Mucosa of descending colon (tissue), 3 donors: ENCODE data around the gene RSU1. TPM values are rescaled to one million over a fixed set of nuclear protein-coding genes. Genes with fewer than 3 reads are reported as not detected.

Source experiments
- ATAC-seq: fragments of 200-7000 bp; cut with Tn5 transposase; one replicate; pipeline ENCODE4 v1.9.1; 2020; ENCODE audit warnings: mild to moderate bottlenecking, moderate library complexity
- DNase-seq, 3 donors: peaks; one replicate each; pipeline ENCODE4 v3.0.0-alpha.2; 2020
- H3K36me3 ChIP-seq: fragments of 200-600 bp; one replicate; pipeline ENCODE4 v1.8.0; 2021; ENCODE audit warnings: low read depth, mild to moderate bottlenecking
- H3K4me1 ChIP-seq: fragments of 200-600 bp; one replicate; pipeline ENCODE4 v1.8.0; 2021; ENCODE audit warnings: low read depth, mild to moderate bottlenecking
- H3K4me3 ChIP-seq: fragments of 200-600 bp; one replicate; pipeline ENCODE4 v1.8.0; 2021; ENCODE audit warnings: mild to moderate bottlenecking
- H3K9me3 ChIP-seq: fragments of 200-600 bp; one replicate; pipeline ENCODE4 v1.8.0; 2021; ENCODE audit warnings: mild to moderate bottlenecking
- intact Hi-C, 2 donors: fragments of 100-400 bp; cut with DNase I in 1 of 2; cut with micrococcal nuclease in 1 of 2; formaldehyde crosslinking; loops; one replicate each; pipeline versions ENCODE4 v1.11.0 to v1.11.1; 2022; cut with DNase I, micrococcal nuclease
- total RNA-seq, 3 donors: library from RNA; stranded (reverse); fragmentation: NEBNext Ultra II Directional in 2 of 3; extraction: Animal tissue kit (Norgen Biotek cat#: 25700) in 2 of 3; gene quantifications; one replicate each; pipeline versions ENCODE4 v1.2.1 to v1.2.4, GENCODE V29; 2021 to 2023
- TF ChIP-seq, protein P1 (sequence below): fragments of 200-600 bp; IDR thresholded peaks from one replicate; pipeline ENCODE4 v1.8.0; 2022; ENCODE audit warnings: antibody characterized with exemption, mild to moderate bottlenecking
- donor health status: DM: no; HTN: no; CAD: no; lungs with moderate emphysema.
- donor health status: DM: no; HTN: no; CAD: no.
- donor health status: DM: no; HTN: yes; CAD: no.

RSU1 gene
- total RNA-seq, 3 donors from 2014 or later = 67.2 to 94.8 (median 74.1) TPM

DNA sequence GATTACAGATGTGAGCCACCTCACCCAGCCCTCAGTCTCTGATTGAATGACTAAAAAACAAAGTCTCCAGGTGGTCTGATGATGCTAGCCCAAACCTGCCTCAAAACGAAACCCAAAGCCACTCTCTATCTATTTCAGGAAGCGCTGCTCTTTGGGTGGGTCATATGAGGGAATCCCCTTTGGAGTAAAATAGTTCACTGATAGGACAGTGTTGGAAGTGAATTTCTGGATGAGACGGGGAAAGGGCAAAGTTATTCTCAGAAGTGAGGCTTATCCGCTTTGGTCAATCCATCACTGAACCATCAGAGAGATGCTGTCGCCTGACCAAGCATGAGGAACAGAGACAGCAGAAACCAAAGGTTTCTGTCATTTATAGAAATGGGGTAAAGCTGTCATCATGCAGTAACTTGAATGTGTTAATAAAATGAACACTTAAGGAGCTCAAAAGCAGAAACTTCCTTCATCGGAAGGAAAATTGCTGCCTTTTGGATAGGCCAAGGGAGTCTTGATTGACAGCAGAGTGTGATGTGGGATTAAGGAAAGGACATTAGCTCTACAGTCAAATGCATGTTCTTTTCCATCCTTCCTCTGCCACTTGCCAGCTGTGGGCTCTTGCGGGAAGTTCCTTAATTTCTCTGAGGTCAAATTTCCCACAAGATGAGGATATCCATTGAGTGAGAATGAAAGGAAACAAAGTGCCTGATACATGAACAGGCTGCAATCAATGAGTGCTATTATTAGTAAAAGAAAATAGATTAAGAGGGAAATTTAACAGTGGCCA, 230.7 kb downstream of the RSU1 start:
- no peak overlapping the region for H3K4me3 ChIP-seq
- intact Hi-C loops = no loop called here
- H3K4me1 ChIP-seq = no peaks in the 10 kb centered on the region
- DNase-seq (no peak), ATAC-seq (no peak)
- no peaks in the 10 kb centered on the region for H3K36me3 ChIP-seq
- H3K9me3 ChIP-seq = no peaks in the 10 kb centered on the region
- TF ChIP-seq, protein P1, sequence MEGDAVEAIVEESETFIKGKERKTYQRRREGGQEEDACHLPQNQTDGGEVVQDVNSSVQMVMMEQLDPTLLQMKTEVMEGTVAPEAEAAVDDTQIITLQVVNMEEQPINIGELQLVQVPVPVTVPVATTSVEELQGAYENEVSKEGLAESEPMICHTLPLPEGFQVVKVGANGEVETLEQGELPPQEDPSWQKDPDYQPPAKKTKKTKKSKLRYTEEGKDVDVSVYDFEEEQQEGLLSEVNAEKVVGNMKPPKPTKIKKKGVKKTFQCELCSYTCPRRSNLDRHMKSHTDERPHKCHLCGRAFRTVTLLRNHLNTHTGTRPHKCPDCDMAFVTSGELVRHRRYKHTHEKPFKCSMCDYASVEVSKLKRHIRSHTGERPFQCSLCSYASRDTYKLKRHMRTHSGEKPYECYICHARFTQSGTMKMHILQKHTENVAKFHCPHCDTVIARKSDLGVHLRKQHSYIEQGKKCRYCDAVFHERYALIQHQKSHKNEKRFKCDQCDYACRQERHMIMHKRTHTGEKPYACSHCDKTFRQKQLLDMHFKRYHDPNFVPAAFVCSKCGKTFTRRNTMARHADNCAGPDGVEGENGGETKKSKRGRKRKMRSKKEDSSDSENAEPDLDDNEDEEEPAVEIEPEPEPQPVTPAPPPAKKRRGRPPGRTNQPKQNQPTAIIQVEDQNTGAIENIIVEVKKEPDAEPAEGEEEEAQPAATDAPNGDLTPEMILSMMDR = no peak

DNA sequence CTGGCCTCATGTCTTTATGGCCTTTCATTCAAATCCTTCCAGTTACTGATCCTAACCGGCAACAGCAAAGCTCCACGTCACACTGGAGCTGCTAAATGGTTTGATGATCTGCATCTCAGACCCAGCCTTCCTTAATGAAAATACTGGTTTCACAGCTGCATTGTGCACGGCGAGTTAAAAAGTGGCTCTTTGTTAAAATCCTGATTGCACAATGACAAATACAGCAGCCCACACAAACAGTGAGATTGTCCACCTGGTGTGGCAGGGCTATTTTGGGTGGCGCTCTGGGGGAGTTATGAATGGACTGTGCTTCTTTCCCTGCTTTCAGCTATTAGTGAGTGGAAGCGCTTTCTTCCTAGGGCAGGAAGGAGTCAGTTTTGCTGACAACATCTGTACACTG, 232.1 kb downstream of the RSU1 start:
- ATAC-seq = no peak
- no peak for DNase-seq
- H3K4me3 ChIP-seq = no peak overlapping the region
- no peaks in the 10 kb centered on the region for H3K4me1 ChIP-seq
- TF ChIP-seq, protein P1 = no peak
- intact Hi-C loops = no loop called here
- no peaks in the 10 kb centered on the region for H3K36me3 ChIP-seq
- no peaks in the 10 kb centered on the region for H3K9me3 ChIP-seq

DNA sequence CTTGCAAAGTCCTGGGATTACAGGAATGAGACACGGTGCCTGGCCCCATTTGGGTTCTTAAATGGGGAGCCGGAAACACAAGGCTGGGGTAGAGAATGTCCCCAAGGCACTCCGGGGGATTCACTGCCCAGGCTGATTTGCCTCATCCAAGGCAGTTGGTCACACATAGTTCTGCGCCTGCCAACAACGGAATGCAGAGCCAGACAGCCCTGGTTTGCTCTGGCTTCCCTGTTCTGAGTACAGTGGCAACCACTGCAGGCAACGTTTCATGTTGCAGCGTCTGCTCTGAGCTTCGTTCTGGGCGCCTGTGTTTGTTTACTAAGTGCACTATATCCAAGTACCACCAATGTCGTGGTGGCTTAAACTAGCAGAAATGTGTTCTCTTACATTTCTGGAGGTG, 233.8 kb downstream of the RSU1 start:
- no peaks in the 10 kb centered on the region for H3K4me1 ChIP-seq
- H3K4me3 ChIP-seq = no peak overlapping the region
- intact Hi-C loops = no loop called here
- no peaks in the 10 kb centered on the region for H3K9me3 ChIP-seq
- no peak for ATAC-seq
- TF ChIP-seq, protein P1 = no peak
- H3K36me3 ChIP-seq = no peaks in the 10 kb centered on the region
- DNase-seq = no peak

DNA sequence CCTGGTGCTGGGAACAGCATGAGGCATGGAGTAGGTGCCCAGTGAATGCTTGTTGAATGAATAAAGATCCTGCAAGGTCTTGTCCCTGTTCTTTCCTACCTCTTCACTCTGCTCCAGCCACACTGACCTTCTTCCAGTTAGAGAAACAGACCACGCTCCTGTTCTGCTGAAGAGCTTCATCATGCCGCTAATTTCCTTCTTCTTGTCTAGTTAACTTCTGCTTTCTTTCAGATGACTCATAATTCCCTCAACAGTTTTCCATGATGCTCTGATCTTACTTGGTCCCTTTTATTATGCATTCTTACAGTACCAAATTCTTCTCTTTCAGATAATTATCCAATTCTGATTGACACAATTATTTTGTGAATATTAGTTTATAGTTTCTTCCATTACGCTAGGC, 236.0 kb downstream of the RSU1 start:
- intact Hi-C loops = no loop called here
- Histone ChIP-seq H3K36me3 (no peaks in the 10 kb centered on the region), H3K4me3 (no peak overlapping the region), H3K4me1 (no peaks in the 10 kb centered on the region), H3K9me3 (no peaks in the 10 kb centered on the region)
- DNase-seq = no peak
- TF ChIP-seq, protein P1 = no peak
- ATAC-seq = no peak

DNA sequence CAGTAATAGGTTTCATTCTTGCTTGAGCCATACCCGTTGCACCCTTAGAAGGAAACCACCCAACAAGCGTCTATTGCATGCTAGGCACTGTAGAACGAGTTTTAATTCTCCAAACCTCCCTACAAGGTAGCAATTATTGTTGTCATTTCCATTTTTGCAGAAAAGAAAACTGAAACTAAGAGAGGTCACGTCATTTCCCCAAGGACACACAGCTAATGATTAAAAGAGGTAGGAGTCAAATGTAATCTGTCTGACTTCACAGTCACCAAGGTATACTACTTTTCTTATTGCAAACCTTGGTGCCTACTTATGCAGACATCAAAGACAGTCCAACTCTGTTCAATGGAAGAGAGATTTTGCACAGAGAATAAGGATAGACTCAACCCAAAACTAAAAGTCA, 246.5 kb downstream of the RSU1 start:
- intact Hi-C loops = no loop called here
- TF ChIP-seq, protein P1 = no peak

More for the DNA sequence above, 246.5 kb downstream of the RSU1 start:
- Histone ChIP-seq H3K4me1 (no peaks in the 10 kb centered on the region), H3K36me3 (no peaks in the 10 kb centered on the region), H3K4me3 (no peak overlapping the region), H3K9me3 (no peaks in the 10 kb centered on the region)
- ATAC-seq (no peak), DNase-seq (no peak)
